Gastrocnemius medialis (tissue), 4 donors: ENCODE results near the gene SLC23A3. TPM values are rescaled to one million over a fixed set of nuclear protein-coding genes. Genes with fewer than 3 reads are reported as not detected.

ENCODE experiments used
- ATAC-seq, 2 donors: fragments of 150-250 bp; one replicate each; pipeline ENCODE4 v1.9.1; 2016
- DNase-seq, 2 donors: peaks; one replicate each; pipeline ENCODE4 v3.0.0-alpha.2; 2019
- H3K27ac ChIP-seq, 4 donors: fragments of 200-600 bp; sonication (generic); 1 replicate in 1 of 4; 2 replicates in 3 of 4; pipeline ENCODE4 v1.5.1; 2016 to 2018; ENCODE audit warnings: mild to moderate bottlenecking in 2 of 4, moderate library complexity in 1 of 4
- H3K27me3 ChIP-seq, 3 donors: fragments of 200-600 bp; sonication (generic) in 2 of 3; 1 replicate in 1 of 3; 2 replicates in 2 of 3; pipeline versions ENCODE4 v1.5.1 to v1.6.0; 2016 to 2019; ENCODE audit warnings: mild to moderate bottlenecking in 1 of 3, moderate library complexity in 1 of 3
- H3K36me3 ChIP-seq, 2 donors: fragments of 200-600 bp; sonication (generic) in 1 of 2; one replicate each; pipeline ENCODE4 v1.5.1; 2017 to 2018
- H3K4me1 ChIP-seq, 2 donors: fragments of 200-600 bp; sonication (generic) in 1 of 2; one replicate each; pipeline ENCODE4 v1.5.1; 2016 to 2017; ENCODE audit warnings: mild to moderate bottlenecking in 2 of 2
- H3K4me3 ChIP-seq, 4 donors: fragments of 200-600 bp; sonication (generic) in 3 of 4; 1 replicate in 1 of 4; 2 replicates in 3 of 4; pipeline ENCODE4 v1.5.1; 2016 to 2019; ENCODE audit warnings: mild to moderate bottlenecking in 2 of 4
- H3K9me3 ChIP-seq, 3 donors: fragments of 200-600 bp; sonication (generic) in 2 of 3; 1 replicate in 1 of 3; 2 replicates in 2 of 3; pipeline ENCODE4 v1.5.1; 2016 to 2019
- POLR2A ChIP-seq, 2 donors: fragments of 450-650 bp; IDR thresholded peaks; one replicate each; pipeline ENCODE4 v1.6.1; 2017; ENCODE audit warnings: antibody characterized with exemption in 2 of 2, mild to moderate bottlenecking in 2 of 2, moderate library complexity in 2 of 2
- in situ Hi-C, 4 donors: fragments of 200-750 bp; cut with MboI; loops; one replicate each; pipeline versions ENCODE4 v1.15.0 to v1.8.0; 2017; ENCODE audit warnings: low sequenced_read_pairs in 4 of 4
- intact Hi-C: fragments of 100-400 bp; cut with DNase I; formaldehyde crosslinking; loops from one replicate; pipeline ENCODE4 v1.15.1; 2023; ENCODE audit warnings: low total_unique reads
- total RNA-seq, 4 donors: library from RNA; depleted of rRNA; stranded (reverse); fragments of >200 nt; gene quantifications; one replicate each; pipeline versions ENCODE4 v1.1.0 to v1.2.3, GENCODE V29; 2016
- TF ChIP-seq, protein P1 (sequence below), 5 experiments: fragments of 450-650 bp in 3 of 5; fragments of 200-600 bp in 2 of 5; sonication (generic) in 2 of 5; IDR thresholded peaks in 4 of 5; conservative IDR thresholded peaks in 1 of 5; 1 replicate in 4 of 5; 2 replicates in 1 of 5; pipeline ENCODE4 v1.5.1; 2016 to 2019; ENCODE audit warnings: antibody characterized with exemption in 5 of 5, mild to moderate bottlenecking in 3 of 5, moderate library complexity in 3 of 5

Gene SLC23A3
- total RNA-seq, 4 donors from 2014 or later, result 0.11 to 1.5 TPM; not detected in 2

DNA sequence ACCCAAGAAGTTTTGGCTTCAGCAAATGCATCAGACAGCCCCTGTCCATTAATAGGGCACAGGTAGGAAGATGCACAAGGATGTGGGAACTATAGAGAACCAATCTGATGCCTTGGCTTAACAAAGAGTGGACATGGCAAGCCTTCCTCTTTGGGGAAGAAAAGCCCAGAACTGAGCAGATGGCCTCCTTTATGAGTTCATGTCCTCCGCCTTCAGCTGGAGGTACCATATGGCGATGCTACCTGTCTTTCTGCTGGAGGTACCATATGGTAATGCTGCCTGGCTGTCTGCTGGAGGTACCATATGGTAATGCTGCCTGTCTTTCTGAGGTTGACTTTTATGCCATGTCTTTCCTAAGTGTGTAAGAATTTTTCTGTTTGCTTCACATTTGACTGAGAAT is 14.3 kb upstream of the SLC23A3 start:
- Histone ChIP-seq H3K4me3 (no peak overlapping the region), H3K9me3 (no peaks in the 10 kb centered on the region), H3K27ac (no peak overlapping the region), H3K4me1 (peaks cover 4 to 6% of the 10 kb centered on the region in 2 donors), H3K36me3 (peaks cover 0 to 52% of the 10 kb centered on the region in 2 donors), H3K27me3 (no peaks in the 10 kb centered on the region)
- intact Hi-C loops, result no loop called here
- TF ChIP-seq, protein P1, sequence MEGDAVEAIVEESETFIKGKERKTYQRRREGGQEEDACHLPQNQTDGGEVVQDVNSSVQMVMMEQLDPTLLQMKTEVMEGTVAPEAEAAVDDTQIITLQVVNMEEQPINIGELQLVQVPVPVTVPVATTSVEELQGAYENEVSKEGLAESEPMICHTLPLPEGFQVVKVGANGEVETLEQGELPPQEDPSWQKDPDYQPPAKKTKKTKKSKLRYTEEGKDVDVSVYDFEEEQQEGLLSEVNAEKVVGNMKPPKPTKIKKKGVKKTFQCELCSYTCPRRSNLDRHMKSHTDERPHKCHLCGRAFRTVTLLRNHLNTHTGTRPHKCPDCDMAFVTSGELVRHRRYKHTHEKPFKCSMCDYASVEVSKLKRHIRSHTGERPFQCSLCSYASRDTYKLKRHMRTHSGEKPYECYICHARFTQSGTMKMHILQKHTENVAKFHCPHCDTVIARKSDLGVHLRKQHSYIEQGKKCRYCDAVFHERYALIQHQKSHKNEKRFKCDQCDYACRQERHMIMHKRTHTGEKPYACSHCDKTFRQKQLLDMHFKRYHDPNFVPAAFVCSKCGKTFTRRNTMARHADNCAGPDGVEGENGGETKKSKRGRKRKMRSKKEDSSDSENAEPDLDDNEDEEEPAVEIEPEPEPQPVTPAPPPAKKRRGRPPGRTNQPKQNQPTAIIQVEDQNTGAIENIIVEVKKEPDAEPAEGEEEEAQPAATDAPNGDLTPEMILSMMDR (IDR thresholded peaks at IDR 0.05 in 4 of 5, conservative IDR thresholded peaks at IDR 0.05 in 1 of 5), result no peak
- TF ChIP-seq POLR2A (IDR thresholded peaks at IDR 0.05), result no peak
- DNase-seq, result no peak
- no peak for ATAC-seq
- in situ Hi-C loops, result no loop called here

DNA sequence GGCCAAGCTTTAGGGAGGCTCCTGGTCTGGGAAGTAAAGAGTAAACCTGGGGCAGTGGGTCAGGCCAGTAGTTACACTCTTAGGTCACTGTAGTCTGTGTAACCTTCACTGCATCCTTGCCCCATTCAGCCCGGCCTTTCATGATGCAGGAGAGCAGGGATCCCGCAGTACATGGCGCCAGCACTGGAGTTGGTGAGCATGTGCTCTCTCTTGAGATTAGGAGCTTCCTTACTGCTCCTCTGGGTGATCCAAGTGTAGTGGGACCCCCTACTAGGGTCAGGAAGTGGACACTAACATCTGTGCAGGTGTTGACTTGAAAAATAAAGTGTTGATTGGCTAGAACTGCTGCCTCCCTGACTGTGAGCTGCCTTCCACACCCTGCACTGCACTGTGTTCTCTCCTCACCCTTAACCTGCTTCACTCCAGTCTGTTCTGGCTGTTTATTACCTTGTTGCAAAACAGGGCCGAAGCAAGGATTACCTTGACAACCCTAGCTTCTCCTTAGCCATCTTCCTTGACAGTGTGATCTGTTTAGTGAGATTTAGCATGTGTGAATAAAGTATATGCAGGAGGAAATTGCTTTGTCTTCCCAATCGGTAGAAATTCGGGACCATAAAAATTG is 13.4 kb upstream of the SLC23A3 start:
- intact Hi-C loops, result no loop called here
- Histone ChIP-seq H3K9me3 (no peaks in the 10 kb centered on the region), H3K4me1 (peaks cover 9 to 13% of the 10 kb centered on the region in 2 donors), H3K27me3 (no peaks in the 10 kb centered on the region), H3K27ac (no peak overlapping the region), H3K4me3 (no peak overlapping the region), H3K36me3 (peaks cover 0 to 52% of the 10 kb centered on the region in 2 donors)
- in situ Hi-C loops, result no loop called here
- ATAC-seq (no peak), DNase-seq (no peak)
- TF ChIP-seq POLR2A (IDR thresholded peaks at IDR 0.05), result no peak
- TF ChIP-seq, protein P1 (IDR thresholded peaks at IDR 0.05 in 4 of 5, conservative IDR thresholded peaks at IDR 0.05 in 1 of 5), result no peak

DNA sequence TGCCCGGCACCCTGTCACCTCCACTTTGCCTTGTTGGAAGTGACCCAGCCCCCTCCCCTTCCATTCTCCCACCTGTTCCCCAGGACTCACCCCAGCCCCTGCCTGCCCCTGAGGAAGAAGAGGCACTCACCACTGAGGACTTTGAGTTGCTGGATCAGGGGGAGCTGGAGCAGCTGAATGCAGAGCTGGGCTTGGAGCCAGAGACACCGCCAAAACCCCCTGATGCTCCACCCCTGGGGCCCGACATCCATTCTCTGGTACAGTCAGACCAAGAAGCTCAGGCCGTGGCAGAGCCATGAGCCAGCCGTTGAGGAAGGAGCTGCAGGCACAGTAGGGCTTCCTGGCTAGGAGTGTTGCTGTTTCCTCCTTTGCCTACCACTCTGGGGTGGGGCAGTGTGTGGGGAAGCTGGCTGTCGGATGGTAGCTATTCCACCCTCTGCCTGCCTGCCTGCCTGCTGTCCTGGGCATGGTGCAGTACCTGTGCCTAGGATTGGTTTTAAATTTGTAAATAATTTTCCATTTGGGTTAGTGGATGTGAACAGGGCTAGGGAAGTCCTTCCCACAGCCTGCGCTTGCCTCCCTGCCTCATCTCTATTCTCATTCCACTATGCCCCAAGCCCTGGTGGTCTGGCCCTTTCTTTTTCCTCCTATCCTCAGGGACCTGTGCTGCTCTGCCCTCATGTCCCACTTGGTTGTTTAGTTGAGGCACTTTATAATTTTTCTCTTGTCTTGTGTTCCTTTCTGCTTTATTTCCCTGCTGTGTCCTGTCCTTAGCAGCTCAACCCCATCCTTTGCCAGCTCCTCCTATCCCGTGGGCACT is 12.7 kb upstream of the SLC23A3 start:
- Histone ChIP-seq H3K27me3 (no peaks in the 10 kb centered on the region), H3K4me3 (no peak overlapping the region), H3K4me1 (peaks cover 9 to 13% of the 10 kb centered on the region in 2 donors), H3K9me3 (no peaks in the 10 kb centered on the region), H3K27ac (no peak overlapping the region), H3K36me3 (peaks cover 0 to 52% of the 10 kb centered on the region in 2 donors)
- in situ Hi-C loops (no loop called here), intact Hi-C loops (no loop called here)
- no peak for DNase-seq
- ATAC-seq, result no peak
- no peak for TF ChIP-seq POLR2A (IDR thresholded peaks at IDR 0.05)
- TF ChIP-seq, protein P1 (IDR thresholded peaks at IDR 0.05 in 4 of 5, conservative IDR thresholded peaks at IDR 0.05 in 1 of 5), result no peak

DNA sequence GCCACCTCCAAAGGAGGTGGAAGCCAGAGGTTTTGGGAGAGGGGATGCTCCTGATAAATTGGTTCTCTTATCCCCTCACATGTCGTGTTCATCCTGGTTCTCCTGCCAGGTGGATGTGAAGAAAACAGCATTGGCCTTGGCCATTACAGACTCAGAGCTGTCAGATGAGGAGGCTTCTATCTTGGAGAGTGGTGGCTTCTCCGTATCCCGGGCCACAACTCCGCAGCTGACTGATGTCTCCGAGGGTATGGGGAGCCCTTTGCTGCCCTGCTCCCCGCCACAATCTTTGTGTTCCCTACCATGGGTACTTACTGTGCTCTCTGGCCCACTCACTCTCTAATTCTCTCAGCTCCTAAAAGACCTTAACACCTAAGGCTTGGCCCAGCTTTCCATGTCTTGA is 11.7 kb upstream of the SLC23A3 start:
- no peaks in the 10 kb centered on the region for H3K27me3 ChIP-seq
- H3K27ac ChIP-seq, result no peak overlapping the region
- no peak for DNase-seq
- in situ Hi-C loops, result no loop called here
- TF ChIP-seq POLR2A (IDR thresholded peaks at IDR 0.05), result no peak
- TF ChIP-seq, protein P1 (IDR thresholded peaks at IDR 0.05 in 4 of 5, conservative IDR thresholded peaks at IDR 0.05 in 1 of 5), result no peak
- ATAC-seq, result no peak
- intact Hi-C loops, result no loop called here
- peaks cover 0 to 52% of the 10 kb centered on the region in 2 donors for H3K36me3 ChIP-seq
- peaks cover 9 to 13% of the 10 kb centered on the region in 2 donors for H3K4me1 ChIP-seq
- H3K4me3 ChIP-seq, result no peak overlapping the region
- H3K9me3 ChIP-seq, result no peaks in the 10 kb centered on the region
